ENCODE results near the gene ELF2.

DNA sequence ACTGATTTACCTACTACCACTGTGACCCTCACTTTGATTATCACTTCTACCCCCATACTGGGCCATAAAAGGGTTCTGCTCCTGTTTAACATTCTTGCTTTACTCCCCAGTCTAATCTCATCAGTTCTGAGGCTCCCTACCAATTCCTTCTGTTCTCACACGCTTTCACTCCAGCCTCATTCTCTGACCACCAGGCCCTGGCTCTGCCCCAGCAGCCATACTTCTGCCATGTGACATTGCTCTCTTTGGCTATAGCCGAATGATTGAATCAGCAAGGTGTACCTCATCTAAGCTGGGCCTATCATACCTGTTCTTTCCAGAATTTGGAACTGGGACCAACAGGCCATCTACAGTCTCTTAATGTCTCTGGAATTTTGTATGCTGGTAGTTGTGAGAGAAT lies 14.4 kb upstream of the ELF2 start:
- TF ChIP-seq, protein P1, sequence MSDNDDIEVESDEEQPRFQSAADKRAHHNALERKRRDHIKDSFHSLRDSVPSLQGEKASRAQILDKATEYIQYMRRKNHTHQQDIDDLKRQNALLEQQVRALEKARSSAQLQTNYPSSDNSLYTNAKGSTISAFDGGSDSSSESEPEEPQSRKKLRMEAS (IDR thresholded peaks at IDR 0.05; ENCODE audit: low read depth, low read length): no peak
- no peak for TF ChIP-seq POLR2A (IDR thresholded peaks at IDR 0.05; ENCODE audit: extremely low read depth, insufficient read length)
